ENCODE results near the gene TMEM250.

Gene TMEM250

DNA sequence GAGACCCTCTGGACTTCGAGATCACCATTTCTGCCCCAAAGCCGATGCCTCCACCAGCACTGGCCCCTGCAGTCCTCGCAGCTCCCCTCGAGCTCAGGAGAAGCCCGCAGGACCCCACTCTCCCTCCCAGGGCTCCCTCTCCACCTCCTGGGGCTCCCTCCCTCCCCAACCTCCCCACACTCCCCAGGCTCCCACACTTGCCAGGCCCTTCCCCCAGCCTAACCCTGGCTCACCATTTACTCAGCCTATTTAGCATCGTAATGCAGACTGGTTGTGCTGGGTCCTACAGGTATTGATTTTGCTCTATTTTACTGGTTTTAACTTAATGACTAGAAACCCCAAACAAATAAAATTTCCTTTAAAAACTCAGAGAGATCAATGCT lies 23.7 kb upstream of the TMEM250 start:
- Histone ChIP-seq H3K36me3 (ENCODE audit: insufficient read depth, insufficient read length, low read length) (no peaks in the 10 kb centered on the region), H3K4me1 (ENCODE audit: insufficient read depth, insufficient read length) (peaks cover 35% of the 10 kb centered on the region), H3K9me3 (ENCODE audit: insufficient read depth, low read length) (no peaks in the 10 kb centered on the region), H3K27me3 (ENCODE audit: insufficient read depth, insufficient read length) (no peaks in the 10 kb centered on the region), H3K9ac (ENCODE audit: insufficient read length, low read depth) (peak overlapping the region; percentile 15), H3K4me3 (ENCODE audit: insufficient read length, low read depth) (no peak overlapping the region)
- TF ChIP-seq ZNF274 (IDR thresholded peaks at IDR 0.05; ENCODE audit: low read depth, low read length) (no peak), SUZ12 (IDR thresholded peaks at IDR 0.05; ENCODE audit: extremely low read depth, insufficient read depth, insufficient read length) (no peak), YY1 (IDR thresholded peaks at IDR 0.05; ENCODE audit: insufficient read depth, insufficient read length) (no peak)
- DNase-seq (ENCODE audit: low read depth, low spot score): no peak

DNA sequence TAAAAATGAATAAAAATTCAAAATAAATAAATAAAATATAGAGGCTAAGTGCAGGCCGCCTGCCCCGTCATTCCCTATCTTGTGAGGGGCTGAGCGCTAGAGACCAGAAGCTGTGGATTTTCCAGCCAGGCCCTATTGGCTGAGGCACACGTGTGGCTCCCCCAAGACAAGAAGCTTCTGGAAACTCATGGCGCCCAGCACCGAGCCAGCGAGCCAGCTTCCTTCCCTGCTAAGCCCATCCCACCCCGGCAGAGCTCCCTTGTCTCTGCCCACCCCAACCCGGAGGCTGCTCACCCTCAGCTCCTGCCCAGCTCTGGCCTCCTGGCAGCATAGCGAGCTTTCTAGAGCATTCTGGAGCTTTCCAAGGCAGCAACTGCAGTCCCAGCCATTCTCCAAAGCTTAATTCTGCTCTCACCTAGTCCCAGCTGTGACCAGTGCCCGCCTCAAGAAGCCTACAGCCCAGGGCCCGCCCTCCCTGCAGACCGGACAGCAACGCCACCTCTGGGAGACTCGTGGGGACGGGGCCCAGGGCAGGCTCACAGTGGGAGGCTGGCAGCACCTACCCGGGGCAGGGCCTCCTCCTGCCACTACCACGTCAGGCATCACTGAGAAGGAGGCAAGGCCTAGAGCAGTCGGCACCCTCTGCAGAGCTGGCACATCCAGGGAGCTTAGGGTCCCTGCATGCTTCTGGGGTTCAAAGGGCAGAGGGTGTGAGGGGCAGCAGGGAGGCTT lies 23.2 kb upstream of the TMEM250 start:
- no peak for DNase-seq (ENCODE audit: low read depth, low spot score)
- Histone ChIP-seq H3K27me3 (ENCODE audit: insufficient read depth, insufficient read length) (no peaks in the 10 kb centered on the region), H3K9me3 (ENCODE audit: insufficient read depth, low read length) (no peaks in the 10 kb centered on the region), H3K36me3 (ENCODE audit: insufficient read depth, insufficient read length, low read length) (no peaks in the 10 kb centered on the region), H3K9ac (ENCODE audit: insufficient read length, low read depth) (peak overlapping the region; percentile 15), H3K4me3 (ENCODE audit: insufficient read length, low read depth) (no peak overlapping the region), H3K4me1 (ENCODE audit: insufficient read depth, insufficient read length) (peaks cover 29% of the 10 kb centered on the region)
- TF ChIP-seq YY1 (IDR thresholded peaks at IDR 0.05; ENCODE audit: insufficient read depth, insufficient read length) (no peak), SUZ12 (IDR thresholded peaks at IDR 0.05; ENCODE audit: extremely low read depth, insufficient read depth, insufficient read length) (no peak), ZNF274 (IDR thresholded peaks at IDR 0.05; ENCODE audit: low read depth, low read length) (no peak)

DNA sequence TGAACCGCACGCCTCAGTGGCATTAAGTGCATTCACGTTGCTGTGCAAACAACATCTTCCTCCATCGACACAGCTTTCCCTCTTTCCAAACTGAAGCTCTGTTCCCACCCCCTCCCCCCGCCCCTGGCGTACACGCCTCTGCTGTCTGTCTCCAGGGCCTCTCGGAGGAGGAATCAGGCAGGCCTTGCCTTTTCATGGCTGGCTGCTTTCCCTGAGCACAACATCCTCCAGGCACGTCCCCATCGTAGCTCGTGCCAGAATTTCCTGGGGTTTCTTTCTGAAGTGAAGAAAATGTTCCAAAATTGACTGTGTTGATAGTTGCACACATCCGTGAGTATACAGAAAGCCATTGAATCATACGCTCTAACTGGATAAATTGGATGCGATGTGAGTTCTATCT lies 22.3 kb upstream of the TMEM250 start:
- Histone ChIP-seq H3K4me3 (ENCODE audit: insufficient read length, low read depth) (no peak overlapping the region), H3K9ac (ENCODE audit: insufficient read length, low read depth) (no peak overlapping the region), H3K36me3 (ENCODE audit: insufficient read depth, insufficient read length, low read length) (no peaks in the 10 kb centered on the region), H3K27me3 (ENCODE audit: insufficient read depth, insufficient read length) (peaks cover under 1% of the 10 kb centered on the region), H3K9me3 (ENCODE audit: insufficient read depth, low read length) (no peaks in the 10 kb centered on the region), H3K4me1 (ENCODE audit: insufficient read depth, insufficient read length) (peaks cover 29% of the 10 kb centered on the region)
- no peak for TF ChIP-seq SUZ12 (IDR thresholded peaks at IDR 0.05; ENCODE audit: extremely low read depth, insufficient read depth, insufficient read length)
- TF ChIP-seq YY1 (IDR thresholded peaks at IDR 0.05; ENCODE audit: insufficient read depth, insufficient read length): no peak
- no peak for TF ChIP-seq ZNF274 (IDR thresholded peaks at IDR 0.05; ENCODE audit: low read depth, low read length)
- DNase-seq (ENCODE audit: low read depth, low spot score): no peak

DNA sequence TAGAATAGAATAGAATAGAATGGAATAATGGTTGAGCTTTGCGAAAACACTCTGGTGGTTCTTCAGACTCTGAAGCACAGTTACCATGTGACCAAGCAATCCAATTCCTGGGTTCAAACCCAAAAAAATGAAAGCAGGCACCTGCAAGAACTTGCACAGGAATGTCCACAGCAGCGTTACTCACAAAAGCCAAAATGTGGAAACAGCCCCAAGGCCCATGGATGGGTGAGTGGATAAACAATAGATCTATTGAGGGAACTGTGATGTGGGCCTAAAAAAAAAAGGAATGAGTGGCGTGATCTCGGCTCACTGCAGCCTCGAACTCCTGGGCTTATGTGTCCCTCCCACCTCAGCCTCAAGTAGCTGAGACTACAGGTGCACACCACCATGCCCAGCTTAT lies 21.4 kb upstream of the TMEM250 start:
- no peaks in the 10 kb centered on the region for H3K36me3 ChIP-seq (ENCODE audit: insufficient read depth, insufficient read length, low read length)
- H3K4me3 ChIP-seq (ENCODE audit: insufficient read length, low read depth): no peak overlapping the region
- H3K9me3 ChIP-seq (ENCODE audit: insufficient read depth, low read length): no peaks in the 10 kb centered on the region
- TF ChIP-seq YY1 (IDR thresholded peaks at IDR 0.05; ENCODE audit: insufficient read depth, insufficient read length) (no peak), ZNF274 (IDR thresholded peaks at IDR 0.05; ENCODE audit: low read depth, low read length) (no peak), SUZ12 (IDR thresholded peaks at IDR 0.05; ENCODE audit: extremely low read depth, insufficient read depth, insufficient read length) (no peak)
- H3K9ac ChIP-seq (ENCODE audit: insufficient read length, low read depth): no peak overlapping the region
- H3K4me1 ChIP-seq (ENCODE audit: insufficient read depth, insufficient read length): peaks cover 28% of the 10 kb centered on the region
- no peak for DNase-seq (ENCODE audit: low read depth, low spot score)
- peaks cover 4% of the 10 kb centered on the region for H3K27me3 ChIP-seq (ENCODE audit: insufficient read depth, insufficient read length)

DNA sequence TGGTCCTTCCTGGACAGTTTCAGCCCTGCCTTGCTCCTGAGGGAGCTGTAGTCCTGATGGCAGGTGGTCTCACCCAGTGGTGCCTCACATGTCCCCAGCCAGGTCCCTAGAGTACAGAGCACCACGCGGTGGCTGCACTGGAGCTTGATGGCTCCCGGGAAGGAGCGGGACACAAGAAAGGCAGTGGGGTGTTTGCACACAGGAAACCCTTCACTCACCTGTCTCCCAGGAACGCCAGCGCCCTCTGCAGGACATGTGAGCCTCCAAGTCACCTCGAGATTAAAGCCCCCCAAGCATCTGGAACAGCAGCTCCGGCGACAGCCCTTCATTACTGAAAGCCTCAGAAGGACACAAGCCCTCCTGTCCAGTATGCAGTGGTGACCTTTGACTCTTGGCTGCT lies 19.9 kb upstream of the TMEM250 start:
- peak; percentile 77 for DNase-seq (ENCODE audit: low read depth, low spot score)
- H3K27me3 ChIP-seq (ENCODE audit: insufficient read depth, insufficient read length): peaks cover 14% of the 10 kb centered on the region
- no peaks in the 10 kb centered on the region for H3K36me3 ChIP-seq (ENCODE audit: insufficient read depth, insufficient read length, low read length)
- H3K9ac ChIP-seq (ENCODE audit: insufficient read length, low read depth): no peak overlapping the region
- H3K9me3 ChIP-seq (ENCODE audit: insufficient read depth, low read length): no peaks in the 10 kb centered on the region
- peaks cover 29% of the 10 kb centered on the region for H3K4me1 ChIP-seq (ENCODE audit: insufficient read depth, insufficient read length)
- TF ChIP-seq SUZ12 (IDR thresholded peaks at IDR 0.05; ENCODE audit: extremely low read depth, insufficient read depth, insufficient read length) (no peak), YY1 (IDR thresholded peaks at IDR 0.05; ENCODE audit: insufficient read depth, insufficient read length) (no peak), ZNF274 (IDR thresholded peaks at IDR 0.05; ENCODE audit: low read depth, low read length) (no peak)
- no peak overlapping the region for H3K4me3 ChIP-seq (ENCODE audit: insufficient read length, low read depth)

DNA sequence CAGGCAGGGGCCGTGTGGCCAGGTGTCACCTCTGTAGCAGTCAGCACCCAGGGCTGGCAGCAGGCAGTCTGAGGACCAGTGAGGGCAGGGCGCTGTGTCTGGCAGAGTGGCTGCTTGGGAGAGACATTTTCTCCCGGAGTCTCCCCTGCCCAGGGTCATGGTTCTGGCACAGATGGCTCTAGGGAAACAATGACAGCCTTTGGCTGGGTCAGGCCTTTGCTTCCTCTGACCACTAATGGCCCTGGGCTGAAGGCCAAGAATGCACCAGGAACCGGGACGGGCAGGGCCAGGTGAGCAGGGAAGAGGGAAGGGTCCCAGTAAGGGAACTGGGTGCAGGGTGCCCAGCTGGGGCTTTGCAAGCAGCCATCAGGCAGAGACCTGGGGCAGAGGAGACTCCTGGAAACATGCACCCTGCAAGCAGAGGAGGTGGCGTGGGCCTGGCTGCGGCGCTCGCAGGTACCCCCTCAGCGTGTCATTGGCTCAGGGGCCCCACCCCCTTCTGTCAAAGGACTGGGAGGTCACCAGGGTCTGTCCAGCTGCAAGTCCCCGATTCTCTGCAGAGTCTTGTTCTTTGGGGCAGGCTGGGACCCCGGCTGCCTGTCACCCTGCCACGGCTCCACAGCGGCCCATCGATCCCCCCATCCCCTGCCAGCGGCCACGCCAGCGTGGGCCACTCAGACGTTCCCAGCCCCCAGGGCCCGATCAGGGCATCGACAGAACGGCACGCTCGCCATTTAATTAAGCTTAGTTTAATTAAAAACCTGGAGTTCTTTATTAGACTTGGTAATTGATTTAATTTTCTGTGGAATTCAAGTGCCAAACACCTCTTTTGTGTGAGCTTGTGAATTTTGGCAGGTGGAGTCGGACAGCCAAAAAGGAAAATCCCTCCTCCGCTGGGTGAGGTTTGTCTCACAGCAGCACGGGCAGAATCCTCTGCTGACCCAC lies 18.9 kb upstream of the TMEM250 start:
- H3K36me3 ChIP-seq (ENCODE audit: insufficient read depth, insufficient read length, low read length): no peaks in the 10 kb centered on the region
- no peak overlapping the region for H3K9ac ChIP-seq (ENCODE audit: insufficient read length, low read depth)
- TF ChIP-seq ZNF274 (IDR thresholded peaks at IDR 0.05; ENCODE audit: low read depth, low read length): no peak
- TF ChIP-seq YY1 (IDR thresholded peaks at IDR 0.05; ENCODE audit: insufficient read depth, insufficient read length): no peak
- no peak for TF ChIP-seq SUZ12 (IDR thresholded peaks at IDR 0.05; ENCODE audit: extremely low read depth, insufficient read depth, insufficient read length)
- H3K4me1 ChIP-seq (ENCODE audit: insufficient read depth, insufficient read length): peaks cover 25% of the 10 kb centered on the region
- no peak for DNase-seq (ENCODE audit: low read depth, low spot score)
- peaks cover 16% of the 10 kb centered on the region for H3K27me3 ChIP-seq (ENCODE audit: insufficient read depth, insufficient read length)
- H3K4me3 ChIP-seq (ENCODE audit: insufficient read length, low read depth): no peak overlapping the region
- H3K9me3 ChIP-seq (ENCODE audit: insufficient read depth, low read length): no peaks in the 10 kb centered on the region

Measured in NT2/D1 (cell line).